ENCODE data around the gene MRPS24. TPM values are rescaled to one million over a fixed set of nuclear protein-coding genes. Genes with fewer than 3 reads are reported as not detected.
"Not testable (repeated sequence)": the region's sequence is repeated elsewhere in the genome, so short reads cannot be mapped to it uniquely, and the experiment has no call there.

Gene MRPS24
- total RNA-seq, 2 experiments from 2014 or later: 127 to 130 TPM

GRCh38 chr7:43834463-43835251 is 34.7 kb downstream of the MRPS24 start:
- peaks cover 18% of the 10 kb centered on the region for H3K9me3 Mint-ChIP-seq
- ChIA-PET POLR2A (interaction anchor here (0.6 to 1.5 kb wide), 4 partner anchors 24 to 250 kb away, joined by 3 to 4 read pairs (median 3); no protein-coding TSS in a partner anchor), CTCF (interaction anchor here (0.7 to 3.4 kb wide), 9 partner anchors 10 to 894 kb away, joined by 3 to 29 read pairs (median 4); partner anchors contain the start of genes COA1 and STK17A)
- ATAC-seq (peak; percentile 63), DNase-seq (peak; percentile 62)
- intact Hi-C loops (cut with micrococcal nuclease): loop anchor here (2.0 to 10.0 kb wide), 3 partner anchors 112 to 920 kb away; partner anchors contain the start of genes C7orf25 and STK17A
- peak overlapping the region; percentile 75 for H3K4me3 Mint-ChIP-seq
- TF ChIP-seq, protein P1, sequence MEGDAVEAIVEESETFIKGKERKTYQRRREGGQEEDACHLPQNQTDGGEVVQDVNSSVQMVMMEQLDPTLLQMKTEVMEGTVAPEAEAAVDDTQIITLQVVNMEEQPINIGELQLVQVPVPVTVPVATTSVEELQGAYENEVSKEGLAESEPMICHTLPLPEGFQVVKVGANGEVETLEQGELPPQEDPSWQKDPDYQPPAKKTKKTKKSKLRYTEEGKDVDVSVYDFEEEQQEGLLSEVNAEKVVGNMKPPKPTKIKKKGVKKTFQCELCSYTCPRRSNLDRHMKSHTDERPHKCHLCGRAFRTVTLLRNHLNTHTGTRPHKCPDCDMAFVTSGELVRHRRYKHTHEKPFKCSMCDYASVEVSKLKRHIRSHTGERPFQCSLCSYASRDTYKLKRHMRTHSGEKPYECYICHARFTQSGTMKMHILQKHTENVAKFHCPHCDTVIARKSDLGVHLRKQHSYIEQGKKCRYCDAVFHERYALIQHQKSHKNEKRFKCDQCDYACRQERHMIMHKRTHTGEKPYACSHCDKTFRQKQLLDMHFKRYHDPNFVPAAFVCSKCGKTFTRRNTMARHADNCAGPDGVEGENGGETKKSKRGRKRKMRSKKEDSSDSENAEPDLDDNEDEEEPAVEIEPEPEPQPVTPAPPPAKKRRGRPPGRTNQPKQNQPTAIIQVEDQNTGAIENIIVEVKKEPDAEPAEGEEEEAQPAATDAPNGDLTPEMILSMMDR (IDR thresholded peaks at IDR 0.05): no peak
- peaks cover 2% of the 10 kb centered on the region for H3K27me3 Mint-ChIP-seq
- peak overlapping the region; percentile 94 for H3K27ac Mint-ChIP-seq
- H3K4me1 Mint-ChIP-seq (ENCODE audit: low read depth): peaks cover 32% of the 10 kb centered on the region
- H3K36me3 Mint-ChIP-seq (ENCODE audit: low read depth): peaks cover 6% of the 10 kb centered on the region

- H3K27ac Mint-ChIP-seq: not testable (repeated sequence)
- CTCF ChIA-PET: interaction anchor here (1.1 kb wide), 1 partner anchor 8 kb away, joined by 4 read pairs; no protein-coding TSS in a partner anchor
Measured at GRCh38 chr7:43830917-43831316, 38.4 kb downstream of the MRPS24 start.

GRCh38 chr7:43825391-43825808 is 43.9 kb downstream of the MRPS24 start:
- ATAC-seq (no peak), DNase-seq (no peak)
- intact Hi-C loops (cut with micrococcal nuclease): no loop called here
- POLR2A ChIA-PET: no interaction called here
- Mint-ChIP-seq H3K4me1 (ENCODE audit: low read depth) (no peaks in the 10 kb centered on the region), H3K27me3 (peaks cover 22% of the 10 kb centered on the region), H3K4me3 (no peak overlapping the region), H3K27ac (no peak overlapping the region), H3K36me3 (ENCODE audit: low read depth) (no peaks in the 10 kb centered on the region), H3K9me3 (no peaks in the 10 kb centered on the region)
- TF ChIP-seq, protein P1 (IDR thresholded peaks at IDR 0.05): no peak
- CTCF ChIA-PET: interaction anchor here (1.0 to 6.2 kb wide), 6 partner anchors 9 to 243 kb away, joined by 3 to 38 read pairs (median 4); partner anchors contain the start of genes COA1 and STK17A

More at GRCh38 chr7:43830917-43831316, 38.4 kb downstream of the MRPS24 start:
- ATAC-seq; DNase-seq; H3K36me3 Mint-ChIP-seq (ENCODE audit: low read depth); H3K4me3 Mint-ChIP-seq; POLR2A ChIA-PET: not testable (repeated sequence)
- H3K9me3 Mint-ChIP-seq: peaks cover 18% of the 10 kb centered on the region
- peaks cover 18% of the 10 kb centered on the region for H3K27me3 Mint-ChIP-seq
- intact Hi-C loops (cut with micrococcal nuclease): loop anchor here (10.0 kb wide), 1 partner anchor 916 kb away; the partner anchor contains the start of gene C7orf25
- peaks cover 26% of the 10 kb centered on the region for H3K4me1 Mint-ChIP-seq (ENCODE audit: low read depth)

DNA sequence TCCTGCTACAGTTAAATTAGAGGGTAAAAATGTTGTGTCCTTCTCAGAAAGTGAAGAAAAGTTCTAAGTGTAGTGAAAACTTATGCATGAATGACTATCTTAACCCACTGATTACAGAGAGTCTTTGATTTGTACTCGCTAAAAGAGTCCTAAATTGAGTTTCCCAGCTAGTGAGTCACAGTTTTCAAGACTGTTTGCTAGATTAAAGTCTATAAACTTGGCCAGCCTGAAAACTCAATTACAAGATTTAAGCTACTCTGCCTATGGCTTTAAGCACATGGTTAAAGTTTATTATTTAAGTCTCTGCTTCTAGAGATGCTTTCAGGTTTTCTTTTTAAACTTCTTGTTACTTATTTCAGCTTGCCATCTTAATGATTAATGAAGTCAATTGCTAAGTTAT is 44.4 kb downstream of the MRPS24 start:
- Mint-ChIP-seq H3K27ac (no peak overlapping the region), H3K4me3 (no peak overlapping the region), H3K27me3 (peaks cover 22% of the 10 kb centered on the region), H3K36me3 (ENCODE audit: low read depth) (no peaks in the 10 kb centered on the region), H3K9me3 (no peaks in the 10 kb centered on the region), H3K4me1 (ENCODE audit: low read depth) (no peaks in the 10 kb centered on the region)
- POLR2A ChIA-PET: no interaction called here
- TF ChIP-seq, protein P1 (IDR thresholded peaks at IDR 0.05): no peak
- intact Hi-C loops (cut with micrococcal nuclease): no loop called here
- DNase-seq (no peak), ATAC-seq (no peak)
- CTCF ChIA-PET: interaction anchor here (0.7 to 6.2 kb wide), 6 partner anchors 9 to 124 kb away, joined by 3 to 38 read pairs (median 3); partner anchors contain the start of gene COA1

DNA sequence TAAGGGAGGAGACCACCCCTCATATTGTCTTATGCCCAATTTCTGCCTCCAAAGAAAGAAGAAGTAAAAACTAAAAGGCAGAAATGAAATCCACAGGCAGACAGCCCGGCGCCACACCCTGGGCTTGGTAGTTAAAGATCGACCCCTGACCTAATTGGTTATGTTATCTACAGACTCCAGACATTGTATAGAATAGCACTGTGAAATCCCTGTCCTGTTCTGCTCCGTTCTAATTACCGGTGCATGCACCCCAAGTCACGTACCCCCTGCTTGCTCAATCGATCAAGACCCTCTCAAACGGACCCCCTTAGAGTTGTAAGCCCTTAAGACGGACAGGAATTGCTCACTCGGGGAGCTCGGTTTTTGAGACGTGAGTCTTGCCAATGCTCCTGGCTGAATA is 44.8 kb downstream of the MRPS24 start:
- H3K27ac Mint-ChIP-seq; H3K9me3 Mint-ChIP-seq; POLR2A ChIA-PET; intact Hi-C loops (cut with micrococcal nuclease); H3K36me3 Mint-ChIP-seq (ENCODE audit: low read depth); DNase-seq; ATAC-seq; H3K4me3 Mint-ChIP-seq; H3K4me1 Mint-ChIP-seq (ENCODE audit: low read depth): not testable (repeated sequence)
- peaks cover 23% of the 10 kb centered on the region for H3K27me3 Mint-ChIP-seq
- CTCF ChIA-PET: interaction anchor here (0.7 to 6.2 kb wide), 6 partner anchors 9 to 124 kb away, joined by 3 to 38 read pairs (median 3); partner anchors contain the start of gene COA1

All from activated CD8-positive, alpha-beta T cell treated with anti-CD3 and anti-CD28 coated beads for 36 hours (primary cell).